ENCODE measurements around the gene MYO9A.

Gene MYO9A

DNA sequence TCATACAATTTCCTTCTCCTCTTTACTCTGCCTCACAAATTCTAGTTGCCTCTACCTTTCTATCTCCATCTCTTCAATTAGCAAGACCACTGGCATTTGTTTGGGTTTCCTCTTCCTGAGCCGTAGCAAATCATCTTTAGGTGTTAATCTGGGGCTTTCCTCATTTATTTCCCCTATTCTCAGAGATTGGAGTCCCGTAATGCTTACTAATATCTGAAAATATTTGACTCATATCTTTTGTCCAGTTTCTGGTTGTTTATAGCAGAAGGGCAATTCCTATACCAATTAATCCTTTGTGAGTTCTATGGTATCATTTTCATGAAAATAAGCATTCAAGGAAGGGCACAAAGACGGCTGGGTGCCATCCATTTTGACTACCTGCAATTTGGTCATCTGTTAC, 203.9 kb downstream of the MYO9A start:
- no peaks in the 10 kb centered on the region for H3K9me3 ChIP-seq (ENCODE audit: severe bottlenecking)
- no peaks in the 10 kb centered on the region for H3K4me1 ChIP-seq (ENCODE audit: insufficient read depth, poor library complexity, severe bottlenecking)
- TF ChIP-seq, protein P1, sequence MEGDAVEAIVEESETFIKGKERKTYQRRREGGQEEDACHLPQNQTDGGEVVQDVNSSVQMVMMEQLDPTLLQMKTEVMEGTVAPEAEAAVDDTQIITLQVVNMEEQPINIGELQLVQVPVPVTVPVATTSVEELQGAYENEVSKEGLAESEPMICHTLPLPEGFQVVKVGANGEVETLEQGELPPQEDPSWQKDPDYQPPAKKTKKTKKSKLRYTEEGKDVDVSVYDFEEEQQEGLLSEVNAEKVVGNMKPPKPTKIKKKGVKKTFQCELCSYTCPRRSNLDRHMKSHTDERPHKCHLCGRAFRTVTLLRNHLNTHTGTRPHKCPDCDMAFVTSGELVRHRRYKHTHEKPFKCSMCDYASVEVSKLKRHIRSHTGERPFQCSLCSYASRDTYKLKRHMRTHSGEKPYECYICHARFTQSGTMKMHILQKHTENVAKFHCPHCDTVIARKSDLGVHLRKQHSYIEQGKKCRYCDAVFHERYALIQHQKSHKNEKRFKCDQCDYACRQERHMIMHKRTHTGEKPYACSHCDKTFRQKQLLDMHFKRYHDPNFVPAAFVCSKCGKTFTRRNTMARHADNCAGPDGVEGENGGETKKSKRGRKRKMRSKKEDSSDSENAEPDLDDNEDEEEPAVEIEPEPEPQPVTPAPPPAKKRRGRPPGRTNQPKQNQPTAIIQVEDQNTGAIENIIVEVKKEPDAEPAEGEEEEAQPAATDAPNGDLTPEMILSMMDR (IDR thresholded peaks at IDR 0.05; ENCODE audit: poor library complexity, severe bottlenecking), result no peak

DNA sequence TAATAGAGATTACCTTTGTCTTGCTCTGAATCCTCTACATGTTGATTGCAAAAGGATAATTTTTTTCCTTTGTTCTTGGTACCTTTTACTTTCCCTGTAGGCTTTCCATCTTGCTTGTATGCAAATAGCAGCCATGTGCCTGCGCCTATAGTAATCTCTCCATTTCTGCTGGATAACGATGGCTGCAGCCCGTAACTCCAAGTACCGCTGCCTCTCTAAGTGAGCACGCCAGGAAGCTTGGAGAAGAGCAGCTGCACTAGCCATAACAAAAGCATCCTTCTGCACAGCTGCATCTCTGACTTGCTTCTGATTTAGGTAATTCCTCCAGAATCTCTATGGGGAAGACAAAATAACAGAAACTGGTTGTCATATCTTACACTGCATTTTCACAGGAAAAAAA, 218.3 kb downstream of the MYO9A start:
- H3K27me3 ChIP-seq (ENCODE audit: insufficient read depth, poor library complexity, severe bottlenecking), result no peaks in the 10 kb centered on the region
- H3K4me1 ChIP-seq (ENCODE audit: insufficient read depth, poor library complexity, severe bottlenecking), result no peaks in the 10 kb centered on the region
- DNase-seq (ENCODE audit: low spot score) (no peak), ATAC-seq (ENCODE audit: low read depth) (no peak)
- H3K9me3 ChIP-seq (ENCODE audit: severe bottlenecking), result no peaks in the 10 kb centered on the region
- peaks cover 37% of the 10 kb centered on the region for H3K36me3 ChIP-seq (ENCODE audit: low read depth)
- H3K4me3 ChIP-seq (ENCODE audit: severe bottlenecking), result no peak overlapping the region
- TF ChIP-seq, protein P1 (IDR thresholded peaks at IDR 0.05; ENCODE audit: poor library complexity, severe bottlenecking), result no peak
- no peak overlapping the region for H3K27ac ChIP-seq (ENCODE audit: poor library complexity, severe bottlenecking)

More for the DNA sequence above, 203.9 kb downstream of the MYO9A start:
- ATAC-seq (ENCODE audit: low read depth) (no peak), DNase-seq (ENCODE audit: low spot score) (no peak)
- Histone ChIP-seq H3K4me3 (ENCODE audit: severe bottlenecking) (no peak overlapping the region), H3K27me3 (ENCODE audit: insufficient read depth, poor library complexity, severe bottlenecking) (no peaks in the 10 kb centered on the region), H3K27ac (ENCODE audit: poor library complexity, severe bottlenecking) (no peak overlapping the region), H3K36me3 (ENCODE audit: low read depth) (peaks cover 27% of the 10 kb centered on the region)

DNA sequence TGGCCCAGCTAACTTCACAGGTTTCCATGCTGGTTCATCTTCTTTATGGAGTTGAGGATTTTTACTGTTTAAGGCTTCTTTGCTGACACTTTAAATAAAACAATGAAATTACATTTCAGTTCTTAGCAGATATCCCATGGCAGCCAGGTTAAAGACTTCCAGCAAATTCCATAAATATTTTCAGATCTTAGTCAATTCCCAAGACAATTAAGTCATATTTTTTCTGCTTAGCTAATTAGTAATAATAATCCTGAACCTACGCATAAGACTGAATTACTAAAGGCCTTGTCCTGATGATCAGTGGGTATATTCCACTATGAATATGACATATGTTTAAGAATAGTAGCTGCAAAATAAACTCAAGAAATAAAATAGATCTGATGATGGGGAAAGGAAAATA, 224.3 kb downstream of the MYO9A start:
- TF ChIP-seq, protein P1 (IDR thresholded peaks at IDR 0.05; ENCODE audit: poor library complexity, severe bottlenecking), result no peak
- H3K4me1 ChIP-seq (ENCODE audit: insufficient read depth, poor library complexity, severe bottlenecking), result no peaks in the 10 kb centered on the region
- H3K4me3 ChIP-seq (ENCODE audit: severe bottlenecking), result no peak overlapping the region
- H3K27me3 ChIP-seq (ENCODE audit: insufficient read depth, poor library complexity, severe bottlenecking), result no peaks in the 10 kb centered on the region
- no peak for ATAC-seq (ENCODE audit: low read depth)
- no peaks in the 10 kb centered on the region for H3K9me3 ChIP-seq (ENCODE audit: severe bottlenecking)
- DNase-seq (ENCODE audit: low spot score), result no peak
- H3K36me3 ChIP-seq (ENCODE audit: low read depth), result peaks cover 16% of the 10 kb centered on the region
- H3K27ac ChIP-seq (ENCODE audit: poor library complexity, severe bottlenecking), result no peak overlapping the region

DNA sequence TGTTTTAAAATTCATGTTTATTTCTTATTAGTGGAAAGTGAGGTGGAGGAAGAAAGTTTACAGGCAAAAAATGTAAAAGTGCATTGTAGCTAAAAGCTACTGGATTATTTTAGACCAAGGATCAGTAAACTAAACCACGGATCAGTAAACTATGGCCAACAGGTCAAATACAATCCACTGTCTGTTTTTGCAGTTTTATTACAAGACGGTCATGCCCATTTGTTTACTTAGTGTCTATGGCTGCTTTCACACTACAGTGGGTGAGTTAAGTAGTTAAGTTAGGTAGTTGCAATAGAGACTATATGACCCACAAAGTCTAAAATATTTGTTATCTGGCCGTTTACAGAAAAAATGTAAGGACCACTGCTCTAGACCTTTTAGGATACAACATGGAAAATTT, 225.6 kb downstream of the MYO9A start:
- Histone ChIP-seq H3K9me3 (ENCODE audit: severe bottlenecking) (no peaks in the 10 kb centered on the region), H3K4me1 (ENCODE audit: insufficient read depth, poor library complexity, severe bottlenecking) (no peaks in the 10 kb centered on the region), H3K27ac (ENCODE audit: poor library complexity, severe bottlenecking) (no peak overlapping the region), H3K27me3 (ENCODE audit: insufficient read depth, poor library complexity, severe bottlenecking) (no peaks in the 10 kb centered on the region), H3K36me3 (ENCODE audit: low read depth) (peaks cover 26% of the 10 kb centered on the region), H3K4me3 (ENCODE audit: severe bottlenecking) (no peak overlapping the region)
- ATAC-seq (ENCODE audit: low read depth), result no peak
- TF ChIP-seq, protein P1 (IDR thresholded peaks at IDR 0.05; ENCODE audit: poor library complexity, severe bottlenecking), result no peak
- no peak for DNase-seq (ENCODE audit: low spot score)

DNA sequence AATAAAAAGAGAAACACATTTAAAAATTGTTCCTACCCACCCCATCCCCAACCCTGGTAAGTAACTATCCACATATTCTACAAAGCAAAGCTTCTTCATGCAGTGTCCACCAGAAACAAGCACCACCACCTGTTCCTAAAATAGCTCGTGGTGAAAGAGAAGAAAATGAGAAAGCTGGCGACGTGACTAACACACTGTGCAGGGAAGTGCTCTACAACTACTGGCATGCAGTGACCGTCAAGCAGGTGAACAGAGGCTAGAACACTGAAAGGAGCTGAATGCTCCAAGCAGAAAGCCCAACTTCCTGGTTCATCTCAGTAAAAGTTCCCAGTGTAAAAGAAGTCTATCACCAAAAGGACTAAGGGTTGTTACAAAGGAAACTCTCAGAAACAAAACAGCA, 226.9 kb downstream of the MYO9A start:
- Histone ChIP-seq H3K36me3 (ENCODE audit: low read depth) (peaks cover 32% of the 10 kb centered on the region), H3K4me1 (ENCODE audit: insufficient read depth, poor library complexity, severe bottlenecking) (no peaks in the 10 kb centered on the region), H3K9me3 (ENCODE audit: severe bottlenecking) (no peaks in the 10 kb centered on the region), H3K4me3 (ENCODE audit: severe bottlenecking) (no peak overlapping the region), H3K27me3 (ENCODE audit: insufficient read depth, poor library complexity, severe bottlenecking) (no peaks in the 10 kb centered on the region), H3K27ac (ENCODE audit: poor library complexity, severe bottlenecking) (no peak overlapping the region)
- ATAC-seq (ENCODE audit: low read depth) (no peak), DNase-seq (ENCODE audit: low spot score) (no peak)
- TF ChIP-seq, protein P1 (IDR thresholded peaks at IDR 0.05; ENCODE audit: poor library complexity, severe bottlenecking), result no peak
